HTERT RPE-1 (cell line): Measurements from ENCODE around the gene OR6J1.
"Not testable (repeated sequence)": the region's sequence is repeated elsewhere in the genome, so short reads cannot be mapped to it uniquely, and the experiment has no call there.

Experiments
- in situ Hi-C: fragments of 300-500 bp; cut with MboI; formaldehyde crosslinking; loops from 4 replicates; pipeline ENCODE4 v1.14.3; 2020; ENCODE audit warnings: low sequenced_read_pairs

OR6J1 gene

GRCh38 chr14:22651586-22651985 is 7.4 kb upstream of the OR6J1 start:
- in situ Hi-C loops = no loop called here

- in situ Hi-C loops = no loop called here
These were observed 6.9 kb upstream of the OR6J1 start for GRCh38 chr14:22650960-22651521.

- in situ Hi-C loops = no loop called here
These were observed 6.0 kb upstream of the OR6J1 start for GRCh38 chr14:22650046-22650739.

GRCh38 chr14:22648506-22648905 is 4.4 kb upstream of the OR6J1 start:
- in situ Hi-C loops = no loop called here

GRCh38 chr14:22646570-22647254 is 2.6 kb upstream of the OR6J1 start:
- in situ Hi-C loops = no loop called here

GRCh38 chr14:22641846-22642245 is 2.3 kb downstream of the OR6J1 start:
- in situ Hi-C loops = no loop called here

GRCh38 chr14:22640192-22640591 is 4.0 kb downstream of the OR6J1 start:
- in situ Hi-C loops = no loop called here

GRCh38 chr14:22635980-22636379 is 8.2 kb downstream of the OR6J1 start:
- in situ Hi-C loops = not testable (repeated sequence)

GRCh38 chr14:22634233-22634900 is 9.8 kb downstream of the OR6J1 start:
- in situ Hi-C loops = no loop called here

GRCh38 chr14:22630486-22630885 is 13.7 kb downstream of the OR6J1 start:
- in situ Hi-C loops = no loop called here

GRCh38 chr14:22630066-22630465 is 14.1 kb downstream of the OR6J1 start:
- in situ Hi-C loops = no loop called here

GRCh38 chr14:22629361-22629760 is 14.8 kb downstream of the OR6J1 start:
- in situ Hi-C loops = no loop called here

- in situ Hi-C loops = no loop called here
These were observed 16.5 kb downstream of the OR6J1 start for GRCh38 chr14:22627506-22628263.

GRCh38 chr14:22626590-22626989 is 17.6 kb downstream of the OR6J1 start:
- in situ Hi-C loops = no loop called here

- in situ Hi-C loops = no loop called here
These were observed 21.1 kb downstream of the OR6J1 start for GRCh38 chr14:22623047-22623446.

GRCh38 chr14:22622255-22622654 is 21.9 kb downstream of the OR6J1 start:
- in situ Hi-C loops = no loop called here

GRCh38 chr14:22615765-22616164 is 28.4 kb downstream of the OR6J1 start:
- in situ Hi-C loops = not testable (repeated sequence)

GRCh38 chr14:22614240-22614799 is 29.8 kb downstream of the OR6J1 start:
- in situ Hi-C loops = no loop called here

GRCh38 chr14:22613736-22614239 is 30.4 kb downstream of the OR6J1 start:
- in situ Hi-C loops = no loop called here

- in situ Hi-C loops = no loop called here
These were observed 31.0 kb downstream of the OR6J1 start for GRCh38 chr14:22613106-22613695.
